ENCODE results near the gene GSKIP.

- no peak for TF ChIP-seq CTCF (IDR thresholded peaks at IDR 0.05)
- TF ChIP-seq EP300 (IDR thresholded peaks at IDR 0.05) = no peak
- TF ChIP-seq POLR2AphosphoS5 (IDR thresholded peaks at IDR 0.05) = no peak
- no peak for TF ChIP-seq POLR2A (IDR thresholded peaks at IDR 0.05)
Measured at GRCh38 chr14:96394047-96394815, 30.9 kb downstream of the GSKIP start.

Measured in sigmoid colon (tissue), 4 donors.